IgD-negative memory B cell (primary cell): ENCODE results near the gene PELO. TPM values are rescaled to one million over a fixed set of nuclear protein-coding genes. Genes with fewer than 3 reads are reported as not detected.
"Not testable (repeated sequence)": the region's sequence is repeated elsewhere in the genome, so short reads cannot be mapped to it uniquely, and the experiment has no call there.

ENCODE experiments used
- H3K27ac Mint-ChIP-seq, 3 donors: one replicate each; pipeline ENCODE4 v1.8.0; 2020 to 2022; ENCODE audit warnings: mild to moderate bottlenecking in 3 of 3, mixed read lengths in 3 of 3, moderate library complexity in 1 of 3
- H3K27me3 Mint-ChIP-seq: one replicate; pipeline ENCODE4 v1.8.0; 2021; ENCODE audit warnings: mixed read lengths
- H3K36me3 Mint-ChIP-seq: one replicate; pipeline ENCODE4 v1.8.0; 2020; ENCODE audit warnings: mild to moderate bottlenecking, mixed read lengths
- H3K4me1 Mint-ChIP-seq, 3 donors: one replicate each; pipeline ENCODE4 v1.8.0; 2020 to 2022; ENCODE audit warnings: mixed read lengths in 3 of 3, mild to moderate bottlenecking in 1 of 3
- H3K4me3 Mint-ChIP-seq, 4 donors: one replicate each; pipeline ENCODE4 v1.8.0; 2020 to 2022; ENCODE audit warnings: mild to moderate bottlenecking in 4 of 4, mixed read lengths in 4 of 4, moderate library complexity in 3 of 4
- H3K9me3 Mint-ChIP-seq, 3 donors: one replicate each; pipeline ENCODE4 v1.8.0; 2020 to 2021; ENCODE audit warnings: mixed read lengths in 3 of 3, mild to moderate bottlenecking in 1 of 3
- polyA plus RNA-seq: library from polyadenylated mRNA; unstranded; fragments of 300-500 nt; fragmentation: Illumina TruSeq; gene quantifications from one replicate; pipeline ENCODE4 v1.2.3, GENCODE V29; 2021

The PELO gene
- polyA plus RNA-seq, 1 donor from 2014 or later: 3.2 TPM

GRCh38 chr5:52818360-52818759 is 30.6 kb downstream of the PELO start:
- H3K9me3 Mint-ChIP-seq: no peaks in the 10 kb centered on the region
- no peaks in the 10 kb centered on the region for H3K4me1 Mint-ChIP-seq
- H3K27ac Mint-ChIP-seq: no peak overlapping the region
- no peaks in the 10 kb centered on the region for H3K36me3 Mint-ChIP-seq
- H3K4me3 Mint-ChIP-seq: no peak overlapping the region
- H3K27me3 Mint-ChIP-seq: no peaks in the 10 kb centered on the region

DNA sequence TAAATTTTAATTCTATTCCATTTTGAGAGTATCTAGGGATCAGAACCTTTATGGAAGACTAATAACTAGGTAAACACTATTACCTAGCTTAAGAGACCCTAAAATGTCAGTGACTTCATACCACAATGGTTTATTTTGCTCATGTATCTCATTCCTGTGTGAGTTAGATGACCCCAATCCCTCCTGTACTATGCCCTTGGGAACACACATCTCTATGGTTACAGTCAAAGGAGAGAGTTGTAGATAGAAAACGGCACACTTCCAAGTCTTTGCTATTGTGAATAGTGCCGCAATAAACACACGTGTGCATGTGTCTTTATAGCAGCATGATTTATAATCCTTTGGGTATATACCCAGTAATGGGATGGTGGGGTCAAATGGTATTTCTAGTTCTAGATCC is 31.1 kb downstream of the PELO start:
- H3K4me1 Mint-ChIP-seq, H3K27ac Mint-ChIP-seq, H3K36me3 Mint-ChIP-seq, H3K9me3 Mint-ChIP-seq, H3K4me3 Mint-ChIP-seq, H3K27me3 Mint-ChIP-seq: not testable (repeated sequence)

DNA sequence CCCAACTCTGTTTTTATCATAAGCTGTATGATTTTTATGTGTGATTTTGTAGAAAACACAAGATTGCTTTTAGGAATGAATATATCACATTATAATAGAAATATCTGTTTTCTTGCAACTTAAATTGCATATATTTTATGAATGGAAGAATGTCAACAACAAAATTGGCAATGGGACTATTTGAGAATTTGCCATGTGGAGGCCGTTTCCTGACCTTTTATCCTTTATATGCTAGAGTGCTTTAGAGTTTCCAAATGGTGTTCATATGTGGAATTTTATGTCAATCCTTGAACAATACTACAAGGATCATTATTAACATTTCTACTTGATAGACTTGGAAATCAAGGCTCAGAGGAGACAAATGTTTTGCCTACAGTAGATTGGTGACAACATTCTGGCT is 34.2 kb downstream of the PELO start:
- Mint-ChIP-seq H3K4me3 (no peak overlapping the region), H3K4me1 (no peaks in the 10 kb centered on the region), H3K36me3 (no peaks in the 10 kb centered on the region), H3K27ac (no peak overlapping the region), H3K27me3 (no peaks in the 10 kb centered on the region), H3K9me3 (no peaks in the 10 kb centered on the region)

- no peak overlapping the region for H3K4me3 Mint-ChIP-seq
- H3K36me3 Mint-ChIP-seq: no peaks in the 10 kb centered on the region
- no peaks in the 10 kb centered on the region for H3K4me1 Mint-ChIP-seq
- H3K27ac Mint-ChIP-seq: no peak overlapping the region
- peaks cover 0 to 5% (median 1%) of the 10 kb centered on the region in 3 donors for H3K9me3 Mint-ChIP-seq
- no peaks in the 10 kb centered on the region for H3K27me3 Mint-ChIP-seq
These were observed 34.7 kb downstream of the PELO start for GRCh38 chr5:52822437-52822836.

GRCh38 chr5:52824827-52825226 is 37.1 kb downstream of the PELO start:
- peaks cover 0 to 13% (median 1%) of the 10 kb centered on the region in 3 donors for H3K9me3 Mint-ChIP-seq
- no peak overlapping the region for H3K4me3 Mint-ChIP-seq
- H3K4me1 Mint-ChIP-seq: no peaks in the 10 kb centered on the region
- H3K36me3 Mint-ChIP-seq: no peaks in the 10 kb centered on the region
- peaks cover 1% of the 10 kb centered on the region for H3K27me3 Mint-ChIP-seq
- no peak overlapping the region for H3K27ac Mint-ChIP-seq

DNA sequence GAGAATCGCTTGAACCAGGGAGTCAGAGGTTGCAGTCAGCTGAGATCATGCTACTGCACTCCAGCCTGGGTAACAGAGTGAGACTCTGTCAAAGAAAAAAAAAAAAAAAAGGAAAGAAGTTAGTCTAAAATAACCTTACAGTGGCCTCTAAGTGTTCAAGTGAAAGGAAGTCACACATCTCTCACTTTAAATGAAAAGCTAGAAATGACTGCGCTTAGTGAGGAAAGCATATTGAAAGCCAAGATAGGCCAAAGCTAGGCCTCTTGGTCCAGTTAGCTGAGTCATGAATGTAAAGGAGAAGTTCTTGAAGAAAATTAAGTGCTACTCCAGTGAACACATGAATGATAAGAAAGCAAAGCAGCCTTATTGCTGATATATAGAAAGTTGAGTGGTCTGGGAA is 38.1 kb downstream of the PELO start:
- no peaks in the 10 kb centered on the region for H3K36me3 Mint-ChIP-seq
- no peak overlapping the region for H3K27ac Mint-ChIP-seq
- no peak overlapping the region for H3K4me3 Mint-ChIP-seq
- H3K4me1 Mint-ChIP-seq: no peaks in the 10 kb centered on the region
- peaks cover 0 to 13% (median 1%) of the 10 kb centered on the region in 3 donors for H3K9me3 Mint-ChIP-seq
- peaks cover 1% of the 10 kb centered on the region for H3K27me3 Mint-ChIP-seq

DNA sequence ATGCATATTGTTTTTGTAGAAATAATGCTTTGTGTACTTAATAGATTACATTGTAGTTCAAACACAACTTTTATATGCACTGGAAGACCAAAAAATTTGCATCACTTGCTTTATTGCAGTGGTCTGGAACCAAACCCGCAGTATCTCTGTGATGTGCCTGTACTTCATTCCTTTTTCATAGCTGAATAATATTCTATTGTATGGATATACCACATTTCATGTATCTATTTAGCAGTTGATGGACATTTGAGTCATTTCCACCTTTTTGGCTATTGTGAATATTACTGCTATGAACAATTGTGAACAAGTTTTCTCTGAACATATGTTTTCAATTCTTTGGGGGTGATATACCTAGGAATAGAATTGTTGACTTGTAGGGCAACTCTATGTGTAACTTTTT is 40.1 kb downstream of the PELO start:
- Mint-ChIP-seq H3K36me3 (no peaks in the 10 kb centered on the region), H3K27ac (no peak overlapping the region), H3K4me3 (no peak overlapping the region), H3K9me3 (peaks cover 0 to 13% (median 1%) of the 10 kb centered on the region in 3 donors), H3K27me3 (peaks cover 4% of the 10 kb centered on the region), H3K4me1 (no peaks in the 10 kb centered on the region)

GRCh38 chr5:52829664-52830063 is 41.9 kb downstream of the PELO start:
- Mint-ChIP-seq H3K27ac (no peak overlapping the region), H3K9me3 (peaks cover 0 to 13% (median 1%) of the 10 kb centered on the region in 3 donors), H3K36me3 (no peaks in the 10 kb centered on the region), H3K27me3 (peaks cover 7% of the 10 kb centered on the region), H3K4me1 (no peaks in the 10 kb centered on the region), H3K4me3 (no peak overlapping the region)

DNA sequence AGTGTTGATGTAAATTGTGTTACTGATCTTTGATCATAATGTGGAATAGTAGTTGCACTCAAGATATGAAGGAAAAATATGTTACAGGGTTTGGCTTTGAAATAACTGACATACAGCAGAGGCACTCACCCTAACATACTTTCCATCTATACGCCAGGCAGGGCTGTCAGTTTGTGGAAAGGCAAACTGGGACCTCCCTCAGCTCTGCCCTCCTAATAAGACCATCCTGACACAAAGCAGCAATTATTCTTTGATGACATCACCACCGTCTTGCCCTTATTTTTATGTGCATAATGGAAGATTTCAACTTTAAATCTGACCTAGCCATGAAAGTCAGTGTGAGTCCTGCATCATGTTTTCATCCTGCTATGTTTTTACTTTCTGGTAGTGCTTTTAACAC is 42.9 kb downstream of the PELO start:
- H3K27ac Mint-ChIP-seq: no peak overlapping the region
- peaks cover 0 to 13% (median 1%) of the 10 kb centered on the region in 3 donors for H3K9me3 Mint-ChIP-seq
- H3K27me3 Mint-ChIP-seq: peaks cover 7% of the 10 kb centered on the region
- H3K4me3 Mint-ChIP-seq: no peak overlapping the region
- H3K4me1 Mint-ChIP-seq: no peaks in the 10 kb centered on the region
- no peaks in the 10 kb centered on the region for H3K36me3 Mint-ChIP-seq

- no peaks in the 10 kb centered on the region for H3K36me3 Mint-ChIP-seq
- H3K4me1 Mint-ChIP-seq: no peaks in the 10 kb centered on the region
- H3K4me3 Mint-ChIP-seq: no peak overlapping the region
- peaks cover 7% of the 10 kb centered on the region for H3K27me3 Mint-ChIP-seq
- no peak overlapping the region for H3K27ac Mint-ChIP-seq
- peaks cover 0 to 13% (median 1%) of the 10 kb centered on the region in 3 donors for H3K9me3 Mint-ChIP-seq
These were observed 44.2 kb downstream of the PELO start for GRCh38 chr5:52831786-52832511.

DNA sequence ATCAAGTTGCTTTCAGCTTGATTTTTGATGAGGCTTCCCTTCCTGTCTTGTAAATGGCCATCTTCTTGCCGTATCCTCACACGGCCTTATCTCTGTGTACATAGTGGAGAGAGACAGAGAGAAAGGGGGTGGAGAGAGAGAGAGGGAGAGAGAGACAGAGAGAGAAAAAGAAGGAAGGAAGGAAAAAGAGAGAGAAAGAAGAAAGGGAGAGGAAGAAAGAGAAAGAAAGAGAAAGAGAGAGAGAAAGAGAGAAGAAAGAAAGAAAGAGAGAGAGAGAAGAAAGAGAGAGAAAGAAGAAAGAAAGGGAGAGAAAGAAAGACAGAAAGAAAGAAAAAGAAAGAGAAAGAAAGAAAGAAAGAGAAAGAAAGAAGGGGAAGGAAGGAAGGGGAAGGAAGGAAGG is 46.6 kb downstream of the PELO start:
- Mint-ChIP-seq H3K4me1 (no peaks in the 10 kb centered on the region), H3K9me3 (peaks cover 0 to 1% (median 0%) of the 10 kb centered on the region in 3 donors), H3K4me3 (no peak overlapping the region), H3K27me3 (peaks cover 5% of the 10 kb centered on the region), H3K36me3 (no peaks in the 10 kb centered on the region), H3K27ac (no peak overlapping the region)

GRCh38 chr5:52837068-52837467 is 49.4 kb downstream of the PELO start:
- H3K36me3 Mint-ChIP-seq: no peaks in the 10 kb centered on the region
- no peak overlapping the region for H3K27ac Mint-ChIP-seq
- H3K4me1 Mint-ChIP-seq: no peaks in the 10 kb centered on the region
- H3K9me3 Mint-ChIP-seq: peaks cover 0 to 1% (median 0%) of the 10 kb centered on the region in 3 donors
- H3K27me3 Mint-ChIP-seq: peaks cover 3% of the 10 kb centered on the region
- H3K4me3 Mint-ChIP-seq: no peak overlapping the region

Other genes starting within 250 kb of the PELO start
- not detected for gene ITGA1, start within 50 bp of the PELO start, polyA plus RNA-seq
- gene ITGA2, start 201.4 kb downstream of the PELO start, polyA plus RNA-seq: not detected